Sigmoid colon (tissue), 7 donors: ENCODE measurements around the gene GBX2. TPM values are rescaled to one million over a fixed set of nuclear protein-coding genes. Genes with fewer than 3 reads are reported as not detected.

Experiments used
- DNase-seq: peaks from one replicate; pipeline ENCODE4 v3.0.0-alpha.2; 2019
- H3K27ac ChIP-seq, 4 donors: fragments of 200-600 bp; sonication (generic); one replicate each; pipeline ENCODE4 v1.5.1; 2016 to 2019; ENCODE audit warnings: mild to moderate bottlenecking in 1 of 4
- H3K27me3 ChIP-seq, 3 donors: fragments of 200-600 bp; sonication (generic); one replicate each; pipeline ENCODE4 v1.5.1; 2019; ENCODE audit warnings: mild to moderate bottlenecking in 1 of 3
- H3K36me3 ChIP-seq, 4 donors: fragments of 200-600 bp; sonication (generic); one replicate each; pipeline ENCODE4 v1.5.1; 2016 to 2019
- H3K4me1 ChIP-seq, 4 donors: fragments of 200-600 bp; sonication (generic); one replicate each; pipeline ENCODE4 v1.5.1; 2017 to 2019
- H3K4me3 ChIP-seq, 4 donors: fragments of 200-600 bp; sonication (generic); one replicate each; pipeline ENCODE4 v1.5.1; 2017 to 2019; ENCODE audit warnings: mild to moderate bottlenecking in 2 of 4, moderate library complexity in 1 of 4
- H3K9me3 ChIP-seq, 4 donors: fragments of 200-600 bp in 3 of 4; sonication (generic) in 3 of 4; one replicate each; pipeline versions ENCODE4 v1.5.1 to v1.6.1; 2013 to 2019
- CTCF ChIP-seq, 4 experiments: fragments of 450-650 bp in 3 of 4; fragments of 200-600 bp in 1 of 4; IDR thresholded peaks; one replicate each; pipeline ENCODE4 v1.5.1; 2016 to 2019; ENCODE audit warnings: antibody characterized with exemption in 4 of 4, mild to moderate bottlenecking in 3 of 4, moderate library complexity in 2 of 4
- EP300 ChIP-seq, 4 donors: sonication (generic); formaldehyde crosslinking; IDR thresholded peaks; one replicate each; pipeline ENCODE4 v1.6.1; 2017; ENCODE audit warnings: antibody characterized with exemption in 4 of 4
- POLR2A ChIP-seq, 2 donors: fragments of 450-650 bp; IDR thresholded peaks; one replicate each; pipeline ENCODE4 v1.6.1; 2016; ENCODE audit warnings: antibody characterized with exemption in 2 of 2, mild to moderate bottlenecking in 2 of 2, moderate library complexity in 2 of 2
- POLR2AphosphoS5 ChIP-seq, 4 donors: sonication (generic); formaldehyde crosslinking; IDR thresholded peaks; one replicate each; pipeline ENCODE4 v1.6.1; 2017; ENCODE audit warnings: antibody characterized with exemption in 4 of 4
- WGBS, 2 donors: extraction: QIAGEN DNeasy Blood & Tissue Kit; methylation state at CpG; one replicate each; pipeline ENCODE4 v1.1.7; 2013; 5-methylcytosine and 5-hydroxymethylcytosine counted together
- intact Hi-C: fragments of 100-400 bp; cut with DNase I; formaldehyde crosslinking; loops from one replicate; pipeline ENCODE4 v1.15.1; 2023
- polyA plus RNA-seq, 3 donors: library from polyadenylated mRNA; stranded (reverse); fragments of 200-250 nt; gene quantifications; one replicate each; pipeline ENCODE4 v1.2.3, GENCODE V29; 2013
- total RNA-seq, 4 donors: library from RNA; depleted of rRNA; stranded (reverse); fragments of >200 nt; gene quantifications; one replicate each; pipeline ENCODE4 v1.1.0, GENCODE V29; 2016
- donor health status: healthy with polysubstance abuse.
- donor health status: Bipolar disorder and iron deficiency.
- donor health status: healthy.

Gene GBX2
- total and polyA plus RNA-seq, 7 donors = not detected

- 68 to 71% methylated on average over 6 of the region's 6 CpGs for WGBS, 2 donors
- intact Hi-C loops = no loop called here
- no peak overlapping the region for H3K4me3 ChIP-seq
- DNase-seq = no peak
- no peak overlapping the region for H3K27ac ChIP-seq
- TF ChIP-seq POLR2AphosphoS5 (IDR thresholded peaks at IDR 0.05) (no peak), CTCF (IDR thresholded peaks at IDR 0.05) (no peak), EP300 (IDR thresholded peaks at IDR 0.05) (no peak)
- no peaks in the 10 kb centered on the region for H3K36me3 ChIP-seq
- H3K4me1 ChIP-seq = no peaks in the 10 kb centered on the region
- H3K9me3 ChIP-seq = no peaks in the 10 kb centered on the region
- peaks cover 0 to 29% (median 10%) of the 10 kb centered on the region in 3 donors for H3K27me3 ChIP-seq
These were observed 41.3 kb upstream of the GBX2 start for GRCh38 chr2:236209535-236209934.

GRCh38 chr2:236208019-236208926, 40.1 kb upstream of the GBX2 start:
- Histone ChIP-seq H3K4me3 (no peak overlapping the region), H3K27ac (no peak overlapping the region), H3K4me1 (no peaks in the 10 kb centered on the region), H3K9me3 (no peaks in the 10 kb centered on the region), H3K27me3 (peaks cover 0 to 16% (median 0%) of the 10 kb centered on the region in 3 donors), H3K36me3 (no peaks in the 10 kb centered on the region)
- intact Hi-C loops = no loop called here
- TF ChIP-seq EP300 (IDR thresholded peaks at IDR 0.05) = no peak
- TF ChIP-seq POLR2A (IDR thresholded peaks at IDR 0.05) = no peak
- TF ChIP-seq CTCF (IDR thresholded peaks at IDR 0.05) = no peak
- TF ChIP-seq POLR2AphosphoS5 (IDR thresholded peaks at IDR 0.05) = no peak
- WGBS, 2 donors = 77 to 78% methylated on average over 28 of the region's 28 CpGs
- DNase-seq = no peak

GRCh38 chr2:236207472-236207871, 39.3 kb upstream of the GBX2 start:
- no peak for DNase-seq
- Histone ChIP-seq H3K4me1 (no peaks in the 10 kb centered on the region), H3K27ac (no peak overlapping the region), H3K9me3 (no peaks in the 10 kb centered on the region), H3K36me3 (no peaks in the 10 kb centered on the region), H3K27me3 (peaks cover 0 to 12% (median 0%) of the 10 kb centered on the region in 3 donors), H3K4me3 (no peak overlapping the region)
- WGBS, 2 donors = 87 to 90% methylated on average over 11 of the region's 11 CpGs
- intact Hi-C loops = no loop called here
- TF ChIP-seq POLR2A (IDR thresholded peaks at IDR 0.05) (no peak), POLR2AphosphoS5 (IDR thresholded peaks at IDR 0.05) (no peak), CTCF (IDR thresholded peaks at IDR 0.05) (no peak), EP300 (IDR thresholded peaks at IDR 0.05) (no peak)

- peaks cover 0 to under 1% (median 0%) of the 10 kb centered on the region in 3 donors for H3K27me3 ChIP-seq
These were observed 37.9 kb upstream of the GBX2 start for GRCh38 chr2:236205867-236206645.

More at GRCh38 chr2:236205867-236206645, 37.9 kb upstream of the GBX2 start:
- Histone ChIP-seq H3K4me1 (no peaks in the 10 kb centered on the region), H3K27ac (no peak overlapping the region), H3K9me3 (no peaks in the 10 kb centered on the region), H3K36me3 (no peaks in the 10 kb centered on the region), H3K4me3 (no peak overlapping the region)
- intact Hi-C loops = no loop called here
- TF ChIP-seq POLR2A (IDR thresholded peaks at IDR 0.05) = no peak
- TF ChIP-seq CTCF (IDR thresholded peaks at IDR 0.05) = no peak
- no peak for TF ChIP-seq POLR2AphosphoS5 (IDR thresholded peaks at IDR 0.05)
- no peak for TF ChIP-seq EP300 (IDR thresholded peaks at IDR 0.05)
- DNase-seq = no peak
- WGBS, 2 donors = 79 to 82% methylated on average over 2 of the region's 2 CpGs
